ENCODE measurements around the gene ENTPD2. TPM values are rescaled to one million over a fixed set of nuclear protein-coding genes. Genes with fewer than 3 reads are reported as not detected.

ENTPD2 gene
- total and polyA plus RNA-seq, 2 donors, result 0.09 to 0.27 TPM

- Histone ChIP-seq H3K9me3 (ENCODE audit: control insufficient read depth in 2 of 2, insufficient read depth in 1 of 2, low read length in 1 of 2) (peaks cover 0 to 4% of the 10 kb centered on the region in 2 donors), H3K4me3 (ENCODE audit: low read length in 2 of 2) (no peak overlapping the region), H3K4me1 (ENCODE audit: control insufficient read depth in 2 of 2, insufficient read depth in 2 of 2, low read length in 2 of 2) (peaks cover 0 to 10% of the 10 kb centered on the region in 2 donors), H3K36me3 (ENCODE audit: control insufficient read depth in 2 of 2, insufficient read depth in 2 of 2, low read length in 1 of 2) (no peaks in the 10 kb centered on the region), H3K27ac (ENCODE audit: low read depth in 1 of 2, low read length in 1 of 2) (no peak overlapping the region), H3K27me3 (ENCODE audit: control insufficient read depth in 2 of 2, insufficient read depth in 1 of 2, low read length in 1 of 2) (peaks cover 34 to 58% of the 10 kb centered on the region in 2 donors)
- no peak for DNase-seq (ENCODE audit: low read depth in 6 of 9, low spot score in 9 of 9)
- WGBS, result 86% methylated on average over 16 of the region's 16 CpGs
Observed at GRCh38 chr9:137041124-137041523, 12.7 kb downstream of the ENTPD2 start.

- H3K27me3 ChIP-seq (ENCODE audit: control insufficient read depth in 2 of 2, insufficient read depth in 1 of 2, low read length in 1 of 2), result peaks cover 28 to 54% of the 10 kb centered on the region in 2 donors
- no peaks in the 10 kb centered on the region for H3K36me3 ChIP-seq (ENCODE audit: control insufficient read depth in 2 of 2, insufficient read depth in 2 of 2, low read length in 1 of 2)
- no peak overlapping the region for H3K4me3 ChIP-seq (ENCODE audit: low read length in 2 of 2)
- H3K4me1 ChIP-seq (ENCODE audit: control insufficient read depth in 2 of 2, insufficient read depth in 2 of 2, low read length in 2 of 2), result peaks cover 0 to 9% of the 10 kb centered on the region in 2 donors
- no peak overlapping the region for H3K27ac ChIP-seq (ENCODE audit: low read depth in 1 of 2, low read length in 1 of 2)
- peaks cover 0 to 4% of the 10 kb centered on the region in 2 donors for H3K9me3 ChIP-seq (ENCODE audit: control insufficient read depth in 2 of 2, insufficient read depth in 1 of 2, low read length in 1 of 2)
- no peak for DNase-seq (ENCODE audit: low read depth in 6 of 9, low spot score in 9 of 9)
- WGBS, result 94% methylated on average over 23 of the region's 23 CpGs
Observed at GRCh38 chr9:137040568-137040967, 13.3 kb downstream of the ENTPD2 start.

- peaks cover 21 to 54% of the 10 kb centered on the region in 2 donors for H3K27me3 ChIP-seq (ENCODE audit: control insufficient read depth in 2 of 2, insufficient read depth in 1 of 2, low read length in 1 of 2)
- H3K36me3 ChIP-seq (ENCODE audit: control insufficient read depth in 2 of 2, insufficient read depth in 2 of 2, low read length in 1 of 2), result no peaks in the 10 kb centered on the region
- H3K4me3 ChIP-seq (ENCODE audit: low read length in 2 of 2), result no peak overlapping the region
- no peak for DNase-seq (ENCODE audit: low read depth in 6 of 9, low spot score in 9 of 9)
- WGBS, result 97% methylated on average over 32 of the region's 32 CpGs
- H3K27ac ChIP-seq (ENCODE audit: low read depth in 1 of 2, low read length in 1 of 2), result no peak overlapping the region
- peaks cover 0 to 15% of the 10 kb centered on the region in 2 donors for H3K4me1 ChIP-seq (ENCODE audit: control insufficient read depth in 2 of 2, insufficient read depth in 2 of 2, low read length in 2 of 2)
- H3K9me3 ChIP-seq (ENCODE audit: control insufficient read depth in 2 of 2, insufficient read depth in 1 of 2, low read length in 1 of 2), result peaks cover 0 to 4% of the 10 kb centered on the region in 2 donors
Observed at GRCh38 chr9:137039611-137040366, 14.1 kb downstream of the ENTPD2 start.

GRCh38 chr9:137038916-137039315 is 14.9 kb downstream of the ENTPD2 start:
- WGBS, result 98% methylated on average over 9 of the region's 9 CpGs
- no peak overlapping the region for H3K27ac ChIP-seq (ENCODE audit: low read depth in 1 of 2, low read length in 1 of 2)
- H3K4me1 ChIP-seq (ENCODE audit: control insufficient read depth in 2 of 2, insufficient read depth in 2 of 2, low read length in 2 of 2), result peaks cover 0 to 12% of the 10 kb centered on the region in 2 donors
- H3K36me3 ChIP-seq (ENCODE audit: control insufficient read depth in 2 of 2, insufficient read depth in 2 of 2, low read length in 1 of 2), result no peaks in the 10 kb centered on the region
- no peaks in the 10 kb centered on the region for H3K9me3 ChIP-seq (ENCODE audit: control insufficient read depth in 2 of 2, insufficient read depth in 1 of 2, low read length in 1 of 2)
- H3K27me3 ChIP-seq (ENCODE audit: control insufficient read depth in 2 of 2, insufficient read depth in 1 of 2, low read length in 1 of 2), result peaks cover 15 to 52% of the 10 kb centered on the region in 2 donors
- no peak overlapping the region for H3K4me3 ChIP-seq (ENCODE audit: low read length in 2 of 2)
- no peak for DNase-seq (ENCODE audit: low read depth in 6 of 9, low spot score in 9 of 9)

GRCh38 chr9:137037483-137037882 is 16.4 kb downstream of the ENTPD2 start:
- H3K27me3 ChIP-seq (ENCODE audit: control insufficient read depth in 2 of 2, insufficient read depth in 1 of 2, low read length in 1 of 2), result peaks cover 3 to 49% of the 10 kb centered on the region in 2 donors
- no peaks in the 10 kb centered on the region for H3K9me3 ChIP-seq (ENCODE audit: control insufficient read depth in 2 of 2, insufficient read depth in 1 of 2, low read length in 1 of 2)
- no peak for DNase-seq (ENCODE audit: low read depth in 6 of 9, low spot score in 9 of 9)
- peaks cover under 1 to 17% of the 10 kb centered on the region in 2 donors for H3K4me1 ChIP-seq (ENCODE audit: control insufficient read depth in 2 of 2, insufficient read depth in 2 of 2, low read length in 2 of 2)
- H3K27ac ChIP-seq (ENCODE audit: low read depth in 1 of 2, low read length in 1 of 2), result no peak overlapping the region
- WGBS, result 96% methylated on average over 10 of the region's 10 CpGs
- H3K36me3 ChIP-seq (ENCODE audit: control insufficient read depth in 2 of 2, insufficient read depth in 2 of 2, low read length in 1 of 2), result no peaks in the 10 kb centered on the region
- no peak overlapping the region for H3K4me3 ChIP-seq (ENCODE audit: low read length in 2 of 2)

GRCh38 chr9:137037035-137037434 is 16.8 kb downstream of the ENTPD2 start:
- Histone ChIP-seq H3K27ac (ENCODE audit: low read depth in 1 of 2, low read length in 1 of 2) (no peak overlapping the region), H3K9me3 (ENCODE audit: control insufficient read depth in 2 of 2, insufficient read depth in 1 of 2, low read length in 1 of 2) (no peaks in the 10 kb centered on the region), H3K4me1 (ENCODE audit: control insufficient read depth in 2 of 2, insufficient read depth in 2 of 2, low read length in 2 of 2) (peaks cover 4 to 21% of the 10 kb centered on the region in 2 donors), H3K4me3 (ENCODE audit: low read length in 2 of 2) (no peak overlapping the region), H3K36me3 (ENCODE audit: control insufficient read depth in 2 of 2, insufficient read depth in 2 of 2, low read length in 1 of 2) (no peaks in the 10 kb centered on the region), H3K27me3 (ENCODE audit: control insufficient read depth in 2 of 2, insufficient read depth in 1 of 2, low read length in 1 of 2) (peaks cover 5 to 53% of the 10 kb centered on the region in 2 donors)
- DNase-seq (ENCODE audit: low read depth in 6 of 9, low spot score in 9 of 9), result no peak
- WGBS, result 94% methylated on average over 13 of the region's 13 CpGs

- 94% methylated on average over 8 of the region's 8 CpGs for WGBS
- H3K4me3 ChIP-seq (ENCODE audit: low read length in 2 of 2), result no peak overlapping the region
- DNase-seq (ENCODE audit: low read depth in 6 of 9, low spot score in 9 of 9), result no peak
- H3K9me3 ChIP-seq (ENCODE audit: control insufficient read depth in 2 of 2, insufficient read depth in 1 of 2, low read length in 1 of 2), result no peaks in the 10 kb centered on the region
- peaks cover 16 to 53% of the 10 kb centered on the region in 2 donors for H3K27me3 ChIP-seq (ENCODE audit: control insufficient read depth in 2 of 2, insufficient read depth in 1 of 2, low read length in 1 of 2)
- H3K27ac ChIP-seq (ENCODE audit: low read depth in 1 of 2, low read length in 1 of 2), result no peak overlapping the region
- H3K36me3 ChIP-seq (ENCODE audit: control insufficient read depth in 2 of 2, insufficient read depth in 2 of 2, low read length in 1 of 2), result no peaks in the 10 kb centered on the region
- H3K4me1 ChIP-seq (ENCODE audit: control insufficient read depth in 2 of 2, insufficient read depth in 2 of 2, low read length in 2 of 2), result peaks cover 4 to 25% of the 10 kb centered on the region in 2 donors
Observed at GRCh38 chr9:137035937-137036336, 17.9 kb downstream of the ENTPD2 start.

GRCh38 chr9:137035507-137035834 is 18.4 kb downstream of the ENTPD2 start:
- Histone ChIP-seq H3K4me1 (ENCODE audit: control insufficient read depth in 2 of 2, insufficient read depth in 2 of 2, low read length in 2 of 2) (peaks cover 4 to 29% of the 10 kb centered on the region in 2 donors), H3K27ac (ENCODE audit: low read depth in 1 of 2, low read length in 1 of 2) (no peak overlapping the region), H3K36me3 (ENCODE audit: control insufficient read depth in 2 of 2, insufficient read depth in 2 of 2, low read length in 1 of 2) (no peaks in the 10 kb centered on the region), H3K4me3 (ENCODE audit: low read length in 2 of 2) (no peak overlapping the region), H3K9me3 (ENCODE audit: control insufficient read depth in 2 of 2, insufficient read depth in 1 of 2, low read length in 1 of 2) (no peaks in the 10 kb centered on the region), H3K27me3 (ENCODE audit: control insufficient read depth in 2 of 2, insufficient read depth in 1 of 2, low read length in 1 of 2) (peaks cover 19 to 53% of the 10 kb centered on the region in 2 donors)
- DNase-seq (ENCODE audit: low read depth in 6 of 9, low spot score in 9 of 9), result no peak
- 46% methylated on average over 9 of the region's 9 CpGs for WGBS

- no peaks in the 10 kb centered on the region for H3K36me3 ChIP-seq (ENCODE audit: control insufficient read depth in 2 of 2, insufficient read depth in 2 of 2, low read length in 1 of 2)
- 2% methylated on average over 24 of the region's 24 CpGs for WGBS
- H3K27ac ChIP-seq (ENCODE audit: low read depth in 1 of 2, low read length in 1 of 2), result peak overlapping the region in 1 of 2 donors; percentile 8
- peaks cover 23 to 56% of the 10 kb centered on the region in 2 donors for H3K27me3 ChIP-seq (ENCODE audit: control insufficient read depth in 2 of 2, insufficient read depth in 1 of 2, low read length in 1 of 2)
- no peak overlapping the region for H3K4me3 ChIP-seq (ENCODE audit: low read length in 2 of 2)
- DNase-seq (ENCODE audit: low read depth in 6 of 9, low spot score in 9 of 9), result peak; percentile 68 to 93 (median 78)
- peaks cover 7 to 35% of the 10 kb centered on the region in 2 donors for H3K4me1 ChIP-seq (ENCODE audit: control insufficient read depth in 2 of 2, insufficient read depth in 2 of 2, low read length in 2 of 2)
- H3K9me3 ChIP-seq (ENCODE audit: control insufficient read depth in 2 of 2, insufficient read depth in 1 of 2, low read length in 1 of 2), result no peaks in the 10 kb centered on the region
Observed at GRCh38 chr9:137034709-137035506, 19.0 kb downstream of the ENTPD2 start.

All from thymus (tissue), 11 donors.